COLO829 (cell line): Measurements from ENCODE around the gene FADS2.

ENCODE experiments used
- DNase-seq: peaks from one replicate; pipeline ENCODE4 v3.0.0; 2012; ENCODE audit warnings: low spot score

Gene FADS2

DNA sequence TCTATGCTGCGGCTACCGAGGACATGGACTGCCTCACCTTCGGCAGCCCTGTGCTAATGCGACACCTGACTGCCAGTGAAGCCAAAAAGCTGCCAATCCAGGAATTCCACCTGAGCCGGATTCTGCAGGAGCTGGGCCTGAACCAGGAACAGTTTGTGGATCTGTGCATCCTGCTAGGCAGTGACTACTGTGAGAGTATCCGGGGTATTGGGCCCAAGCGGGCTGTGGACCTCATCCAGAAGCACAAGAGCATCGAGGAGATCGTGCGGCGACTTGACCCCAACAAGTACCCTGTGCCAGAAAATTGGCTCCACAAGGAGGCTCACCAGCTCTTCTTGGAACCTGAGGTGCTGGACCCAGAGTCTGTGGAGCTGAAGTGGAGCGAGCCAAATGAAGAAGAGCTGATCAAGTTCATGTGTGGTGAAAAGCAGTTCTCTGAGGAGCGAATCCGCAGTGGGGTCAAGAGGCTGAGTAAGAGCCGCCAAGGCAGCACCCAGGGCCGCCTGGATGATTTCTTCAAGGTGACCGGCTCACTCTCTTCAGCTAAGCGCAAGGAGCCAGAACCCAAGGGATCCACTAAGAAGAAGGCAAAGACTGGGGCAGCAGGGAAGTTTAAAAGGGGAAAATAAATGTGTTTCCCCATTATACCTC is 32.1 kb upstream of the FADS2 start:
- no peak for DNase-seq

DNA sequence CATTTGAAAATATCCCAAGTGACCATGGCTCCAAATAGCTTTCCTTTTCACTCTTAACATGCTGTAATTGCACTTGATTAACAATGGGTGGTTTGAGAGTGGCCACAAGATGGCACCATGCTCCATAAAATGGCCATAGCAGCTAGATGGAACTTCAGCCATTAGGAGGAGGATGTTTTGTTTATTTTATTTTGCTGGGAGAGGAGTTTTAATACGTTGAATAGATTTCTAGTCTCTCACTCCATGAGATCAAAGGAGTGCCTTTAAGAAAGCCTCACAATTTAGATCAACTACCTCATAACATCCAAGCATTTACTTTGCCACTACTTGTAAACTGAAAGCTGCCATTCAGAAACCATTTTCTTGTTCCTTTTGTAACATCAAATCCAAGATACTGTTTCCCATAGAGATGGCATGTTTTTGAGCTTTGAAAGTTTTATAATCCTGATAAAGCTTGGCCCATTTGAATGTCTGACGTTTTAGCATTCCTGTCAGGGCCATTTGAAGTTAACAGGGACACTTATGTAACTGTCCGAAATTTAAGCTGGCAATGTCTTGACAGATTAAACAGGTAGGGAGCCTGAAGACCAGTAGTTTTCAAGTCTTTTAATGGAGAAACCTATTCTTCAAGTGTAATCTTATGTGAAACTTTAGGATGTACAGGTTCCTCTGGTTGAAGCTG is 30.7 kb upstream of the FADS2 start:
- peak; percentile 77 for DNase-seq

DNA sequence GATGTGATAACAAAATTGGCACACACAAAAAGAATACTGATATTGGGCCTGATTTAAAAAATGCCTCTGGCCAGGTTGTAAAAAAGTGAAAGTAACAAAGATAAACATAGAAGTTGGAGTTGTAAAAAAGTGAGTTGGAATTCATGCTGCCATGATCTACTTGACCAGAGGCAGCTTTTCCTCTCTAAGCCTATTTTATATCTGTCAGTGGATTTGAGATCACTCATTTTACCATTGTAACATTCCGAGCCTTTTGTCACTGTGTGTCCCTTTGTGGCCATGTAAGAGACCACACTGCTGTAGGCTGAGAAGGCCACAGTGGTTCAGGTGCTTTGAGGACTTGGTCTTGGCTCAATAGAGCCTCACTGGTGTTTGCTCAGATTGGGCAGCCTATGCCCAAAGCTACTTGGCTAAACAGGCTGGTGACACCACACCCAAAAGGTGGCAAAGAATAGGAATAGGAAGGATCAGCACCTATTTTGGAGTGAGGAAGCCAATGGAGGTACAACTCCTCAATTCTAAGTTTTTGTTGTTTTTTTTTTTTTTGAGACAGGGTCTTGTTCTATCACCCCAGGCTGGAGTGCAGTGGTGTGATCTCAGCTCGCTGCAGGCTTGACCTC is 28.3 kb upstream of the FADS2 start:
- no peak for DNase-seq

DNA sequence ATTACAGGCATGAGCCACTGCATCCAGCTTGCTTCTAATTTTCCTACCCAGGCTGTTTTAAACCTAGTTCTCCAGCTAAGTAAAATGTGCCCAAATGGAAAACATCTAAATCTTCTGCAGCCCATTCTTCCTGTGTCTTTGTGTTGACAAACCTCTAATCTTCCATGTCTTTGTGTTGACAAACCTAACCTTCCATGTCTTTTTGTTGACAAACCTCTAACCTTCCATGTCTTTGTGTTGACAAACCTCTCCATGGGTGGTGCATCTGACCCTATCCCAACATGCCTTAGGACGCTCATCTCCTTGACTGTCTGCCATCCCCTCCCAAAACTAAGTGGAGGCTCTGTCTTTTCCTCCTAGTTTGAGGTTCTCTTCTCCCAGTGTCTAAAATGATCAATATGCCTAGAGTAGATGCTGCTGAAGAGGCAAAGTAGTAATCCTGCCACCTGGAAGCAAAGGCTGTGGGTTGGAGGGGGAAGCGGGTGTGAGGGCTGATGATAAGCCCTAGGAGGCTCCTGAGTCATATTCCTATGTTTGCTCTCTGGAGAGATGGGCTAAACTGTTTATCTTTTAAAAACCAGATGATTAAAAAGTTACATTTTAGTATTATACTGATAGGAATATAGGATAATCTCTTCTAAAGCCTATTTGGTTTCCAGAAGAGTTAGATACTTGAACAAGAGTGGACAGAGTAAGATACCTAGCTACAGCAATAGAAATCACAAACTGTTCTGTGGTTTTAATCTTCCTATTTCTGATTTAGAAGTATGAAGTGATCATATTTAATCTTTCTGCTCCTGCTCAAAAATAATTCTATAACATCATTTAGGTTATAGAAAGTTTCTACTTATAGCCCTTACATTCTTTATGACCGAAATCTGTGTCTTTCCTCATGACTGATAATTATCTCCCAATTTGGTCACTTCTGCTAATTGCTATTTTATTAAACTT is 27.5 kb upstream of the FADS2 start:
- DNase-seq: no peak

DNA sequence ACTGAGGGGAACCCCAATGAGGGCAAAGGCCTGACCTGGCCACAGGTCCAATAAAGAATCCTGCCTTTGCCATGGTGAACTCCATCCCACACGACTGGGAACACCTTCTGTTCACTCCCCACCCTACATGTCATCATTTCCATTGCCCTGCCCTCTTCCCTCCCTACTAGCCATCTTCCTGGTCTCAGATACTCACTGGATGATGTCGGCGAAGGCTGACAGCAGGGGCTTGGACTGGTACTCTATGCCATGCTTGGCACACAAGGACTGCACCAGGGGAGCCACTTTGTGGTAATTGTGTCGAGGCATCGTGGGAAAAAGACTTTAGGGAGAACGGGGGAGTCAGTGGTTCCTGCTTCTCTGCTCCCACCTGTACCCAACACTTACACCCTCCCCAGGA is 25.5 kb upstream of the FADS2 start:
- no peak for DNase-seq

DNA sequence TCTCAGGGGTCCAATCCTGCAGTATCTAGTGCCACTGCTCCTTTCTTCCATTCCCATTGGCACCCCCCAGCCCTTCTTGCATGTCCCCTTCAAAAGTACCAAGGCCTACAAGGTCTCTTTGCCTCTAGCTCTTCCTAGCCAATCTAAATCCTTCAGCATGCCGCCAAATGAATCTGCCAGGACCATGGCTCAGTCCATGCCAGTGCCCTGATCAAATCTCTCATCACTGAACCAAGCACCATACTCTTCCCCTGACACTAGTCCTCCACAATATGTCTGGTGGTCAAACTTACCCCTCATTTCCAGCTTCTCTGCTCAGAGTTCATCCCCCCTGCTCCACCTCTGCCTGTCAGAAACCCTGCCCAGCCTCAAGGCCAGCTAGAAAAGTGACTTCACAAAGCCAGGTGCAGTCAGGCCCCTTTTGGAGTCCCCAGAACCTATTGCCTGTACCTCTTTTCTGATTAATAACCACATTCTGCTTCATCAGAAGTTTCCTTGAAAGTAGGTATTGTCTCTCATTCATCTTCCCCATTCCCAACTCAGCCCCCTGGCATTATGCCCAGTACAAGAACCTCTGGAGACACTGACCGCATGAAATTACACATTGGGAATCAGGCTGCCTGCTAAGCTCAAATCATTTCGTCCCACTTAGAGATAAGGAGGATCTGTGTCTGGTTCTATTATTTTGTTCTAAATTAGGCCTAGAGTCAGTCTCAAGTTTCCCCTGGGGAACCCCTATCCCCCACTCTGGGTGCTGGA is 24.0 kb upstream of the FADS2 start:
- DNase-seq: peak; percentile 91

DNA sequence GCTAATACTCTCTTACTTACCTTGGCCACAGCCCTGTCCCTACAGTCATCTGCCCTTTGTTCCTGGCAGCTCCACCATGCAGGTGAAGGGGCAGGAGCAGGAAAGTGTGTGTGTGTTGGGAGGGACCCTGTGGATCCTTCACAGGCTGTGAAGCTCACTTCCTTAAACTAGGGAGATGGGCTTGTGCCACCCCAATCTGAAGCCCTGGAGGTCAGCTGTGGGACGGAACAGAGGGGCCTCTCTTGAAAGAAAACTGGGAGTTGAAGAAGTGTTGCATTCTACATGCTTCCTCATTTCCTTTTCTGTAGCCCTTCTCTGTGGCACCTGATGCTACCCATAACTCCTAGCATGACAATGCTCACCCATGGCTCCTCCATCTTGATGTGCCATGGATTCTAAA is 23.0 kb upstream of the FADS2 start:
- DNase-seq: no peak

DNA sequence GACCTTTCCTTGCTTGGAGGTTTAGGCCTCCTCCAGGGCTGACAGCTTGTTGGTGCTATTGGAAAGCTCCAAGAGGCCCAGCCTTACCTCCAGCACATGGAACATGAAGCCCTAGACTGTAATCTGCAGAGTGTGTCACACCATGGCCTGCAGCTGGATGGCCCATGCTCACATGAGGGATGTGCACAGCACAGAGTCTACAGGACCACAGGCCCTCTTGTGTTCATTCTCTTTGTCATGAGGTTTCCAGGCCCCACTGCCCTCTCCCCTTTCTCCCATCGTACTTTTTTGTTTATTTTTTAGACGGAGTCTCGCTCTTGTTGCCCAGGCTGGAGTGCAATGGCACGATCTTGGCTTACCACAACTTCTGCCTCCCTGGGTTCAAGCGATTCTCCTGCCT is 21.3 kb upstream of the FADS2 start:
- no peak for DNase-seq

DNA sequence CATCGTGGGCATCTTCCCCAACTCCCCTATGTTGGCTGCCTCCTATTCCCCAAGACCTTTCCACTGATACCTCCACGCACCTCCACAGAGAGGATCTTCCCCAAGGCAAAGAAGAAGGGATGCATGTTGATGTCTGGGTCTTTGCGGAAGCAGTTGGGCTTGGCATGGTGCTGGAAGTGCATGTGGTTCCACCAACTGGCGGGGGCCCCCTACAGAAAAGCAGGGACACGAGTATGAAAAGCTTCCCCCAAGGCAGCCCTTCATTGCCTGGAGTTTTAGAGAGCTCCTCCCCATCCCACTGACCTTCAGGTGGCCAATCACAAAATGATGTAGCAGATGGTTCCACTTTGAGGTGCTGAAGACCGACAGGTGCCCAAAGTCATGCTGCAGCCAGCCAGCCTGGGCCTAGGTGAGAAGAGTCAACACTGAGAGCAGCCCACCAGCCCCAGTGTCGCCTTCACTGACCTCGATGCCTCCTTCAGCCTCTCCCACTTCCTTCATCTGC is 17.4 kb upstream of the FADS2 start:
- no peak for DNase-seq

DNA sequence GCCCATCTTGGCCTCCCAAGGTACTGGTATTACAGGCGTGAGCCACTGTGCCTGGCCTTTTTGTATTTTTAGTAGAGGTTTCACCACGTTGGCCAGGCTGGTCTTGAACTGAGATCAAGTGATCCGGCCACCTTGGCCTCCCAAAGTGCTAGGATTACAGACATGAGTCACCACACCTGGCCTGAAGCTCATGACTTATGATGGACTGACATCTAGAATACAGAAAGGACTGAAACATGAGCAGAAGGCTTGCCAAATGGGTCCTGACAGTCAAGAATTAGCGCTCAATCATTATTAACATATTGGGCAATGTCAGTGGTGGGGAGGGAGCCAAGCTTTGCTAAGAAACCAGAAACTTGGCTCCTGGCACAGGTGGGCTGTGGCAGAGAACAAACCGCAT is 16.3 kb upstream of the FADS2 start:
- no peak for DNase-seq

DNA sequence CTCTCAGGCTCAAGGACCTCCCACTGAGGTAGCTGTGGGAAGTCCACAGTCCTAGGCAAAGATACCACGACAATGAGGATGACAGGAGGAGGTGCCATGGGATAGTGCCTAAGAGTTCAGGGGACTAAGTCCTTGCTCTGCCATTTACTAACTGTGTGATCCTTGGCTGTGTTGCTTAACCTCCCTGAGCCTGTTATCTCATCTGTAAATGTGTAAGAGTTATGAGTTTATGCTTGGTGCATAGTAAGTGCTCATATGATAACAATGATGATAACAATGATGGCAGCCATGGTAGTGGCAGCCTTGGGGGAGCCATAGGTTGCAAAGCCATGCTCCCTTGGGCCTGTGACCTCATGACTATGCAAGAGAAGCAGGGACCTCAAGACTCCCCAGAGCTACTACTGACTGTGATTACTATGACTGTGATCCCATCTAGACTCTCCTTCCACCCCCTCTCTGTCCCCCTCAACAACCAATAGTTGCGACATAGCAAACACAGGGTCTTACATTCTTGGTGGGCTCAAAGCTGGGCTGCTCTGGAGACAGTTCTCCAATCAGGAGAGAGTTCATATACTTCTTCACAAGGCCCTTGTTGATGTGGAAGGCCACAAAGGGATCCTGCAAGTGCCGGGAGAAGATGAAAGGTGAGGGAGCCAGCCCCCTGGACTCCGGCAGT is 15.2 kb upstream of the FADS2 start:
- DNase-seq: no peak

DNA sequence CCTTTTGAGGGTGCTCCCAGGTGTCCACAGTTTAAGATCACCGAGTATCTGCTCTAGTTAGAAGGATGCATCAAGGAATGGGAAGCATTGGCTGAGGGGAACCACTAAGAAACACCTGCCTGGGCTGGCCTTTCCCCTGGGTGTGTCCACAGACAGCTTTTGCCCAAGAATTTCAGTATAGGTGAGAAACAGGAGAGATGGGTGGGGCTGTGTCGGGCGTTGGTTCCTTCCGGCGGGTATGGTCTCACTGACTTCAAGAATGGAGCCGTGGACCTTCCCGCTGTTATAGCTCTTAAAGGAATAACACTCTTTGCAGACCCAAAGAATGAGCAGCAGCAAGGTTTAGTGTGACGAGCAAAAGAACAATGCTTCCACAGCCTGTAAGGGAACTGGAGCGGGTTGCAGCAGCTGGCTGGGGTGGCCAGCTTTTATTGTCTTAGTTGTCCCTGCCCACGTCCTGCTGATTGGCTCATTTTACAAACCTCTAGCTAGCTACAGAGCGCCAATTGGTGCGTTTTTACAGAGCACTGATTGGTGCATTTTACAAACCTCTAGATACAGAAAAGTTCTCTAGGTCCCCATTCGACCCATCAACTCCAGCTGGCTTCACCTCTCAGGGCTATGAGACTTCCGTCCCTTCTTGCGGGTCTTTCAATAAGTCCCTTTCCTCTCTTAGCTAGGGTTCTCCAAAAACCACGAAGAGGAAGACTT is 13.7 kb upstream of the FADS2 start:
- no peak for DNase-seq

DNA sequence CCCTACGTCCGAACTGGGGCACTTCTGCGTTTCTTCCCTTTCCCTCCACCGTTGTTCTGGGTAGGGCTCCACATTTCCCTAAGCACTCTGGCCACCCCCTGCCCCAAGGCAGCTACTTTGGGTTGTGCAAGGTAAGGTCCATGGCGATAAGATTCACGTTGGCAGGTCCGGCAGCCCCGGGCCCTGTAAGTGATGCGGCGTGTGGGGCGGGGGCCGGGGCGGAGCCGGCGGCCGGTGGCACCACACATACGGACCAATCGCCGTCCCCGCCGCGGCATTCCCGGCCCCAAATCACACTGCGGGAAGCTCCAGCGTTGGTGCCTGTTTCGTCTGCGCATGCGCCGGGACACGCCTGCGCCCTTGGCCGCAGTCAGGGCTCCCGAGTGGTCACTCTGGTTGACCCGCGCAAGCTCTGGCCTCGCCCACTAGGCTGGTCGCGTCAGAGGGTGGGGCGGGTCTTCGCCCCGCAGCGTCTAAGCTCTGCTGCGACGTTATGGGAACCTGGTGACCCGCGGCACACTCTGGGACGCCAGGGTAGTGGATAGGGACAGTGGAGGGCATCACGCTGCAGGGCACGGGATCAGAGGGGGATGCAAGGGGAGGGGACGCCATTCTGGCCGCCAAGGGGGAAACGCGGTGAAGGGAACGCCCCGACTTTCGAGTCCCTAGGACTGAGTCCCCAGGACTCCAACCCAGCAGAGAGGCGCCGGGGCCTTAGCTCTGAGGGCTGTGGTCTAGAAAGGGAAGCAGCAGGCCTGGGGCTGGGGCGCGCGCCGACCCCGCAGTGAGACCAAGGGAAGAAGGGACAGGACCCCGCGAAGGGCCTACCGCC is 12.9 kb upstream of the FADS2 start:
- DNase-seq: peak; percentile 98

DNA sequence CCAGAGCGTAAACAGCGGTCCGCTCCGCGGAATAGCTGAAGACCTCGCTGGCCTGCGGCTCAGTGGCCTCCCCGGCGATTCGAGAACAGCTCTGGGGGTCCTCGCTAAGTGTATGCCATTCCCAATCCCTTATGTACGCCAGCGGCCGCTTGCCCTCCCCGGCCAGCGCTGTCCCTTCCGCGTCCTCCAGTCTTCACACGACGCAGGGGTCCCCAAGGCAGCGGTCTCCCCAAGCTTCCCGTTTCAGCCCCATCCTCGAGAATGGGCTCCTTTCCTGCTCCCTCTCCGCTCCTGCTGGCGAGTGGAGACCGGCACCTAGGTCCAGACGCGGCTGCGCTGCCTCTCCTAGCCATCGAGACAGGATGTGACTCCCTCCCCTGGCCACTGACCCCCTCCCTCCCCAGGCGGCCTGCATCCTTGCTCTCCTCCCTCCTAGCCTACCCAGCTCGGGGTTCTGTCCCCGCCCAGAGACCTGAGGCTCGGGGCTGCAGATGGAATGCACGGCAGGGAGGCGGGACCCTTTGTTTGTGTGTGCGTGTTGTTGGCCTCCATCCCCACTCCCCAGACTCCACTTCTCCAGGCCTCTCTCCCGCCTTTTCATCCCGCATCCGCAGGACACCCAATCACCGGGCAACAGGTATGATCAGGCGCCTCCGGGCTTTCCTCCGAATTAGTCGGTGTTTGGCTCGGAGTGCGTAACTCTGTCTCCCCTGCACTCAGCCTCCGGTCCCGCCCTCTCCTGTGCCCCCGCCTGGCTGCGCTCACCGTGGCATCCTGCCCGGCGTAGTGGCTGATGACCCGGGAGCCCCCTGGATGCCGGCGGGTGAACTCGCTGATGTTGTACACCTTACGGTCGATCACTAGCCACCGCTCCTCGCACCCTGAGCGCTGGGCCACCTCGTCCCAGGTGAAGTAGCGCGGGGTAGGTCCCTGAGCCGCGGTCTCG is 12.0 kb upstream of the FADS2 start:
- DNase-seq: peak; percentile 63

DNA sequence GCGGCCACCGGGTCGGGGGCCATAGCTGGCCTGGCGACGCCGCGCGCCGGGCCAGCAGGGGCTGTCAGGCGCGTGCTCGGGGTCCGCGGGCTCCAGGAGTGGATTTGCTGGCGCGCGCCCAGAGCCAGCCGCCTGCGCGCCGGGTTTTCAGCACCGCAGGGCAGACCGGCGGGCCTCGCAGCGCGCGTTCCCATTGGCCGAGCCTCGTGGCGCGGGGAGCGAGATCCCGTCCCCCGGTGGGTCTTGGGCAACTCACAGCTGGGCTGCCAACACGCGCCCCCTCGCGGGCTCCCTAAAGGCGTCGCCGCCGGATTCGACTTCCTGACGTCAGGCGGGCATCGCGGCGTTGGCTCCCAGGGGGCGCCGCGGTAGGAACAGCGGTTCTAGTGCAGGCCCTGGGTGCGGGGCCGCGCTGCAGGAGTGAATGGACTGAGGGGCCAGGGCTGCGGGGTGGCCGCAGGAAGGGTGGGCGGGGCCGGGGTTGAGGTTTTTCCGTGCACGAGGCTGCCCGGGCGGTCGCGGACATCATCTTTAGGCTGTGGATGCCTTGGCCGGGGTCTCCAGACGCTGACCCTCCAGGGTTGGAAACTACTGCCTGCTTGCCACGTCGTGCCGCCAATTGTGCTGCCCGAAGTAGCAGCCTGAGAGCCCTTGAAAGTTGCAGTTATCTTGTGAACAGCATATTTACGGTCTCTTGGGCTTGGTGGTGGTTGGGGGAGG is 11.2 kb upstream of the FADS2 start, which contains the start of gene FADS1:
TSS of gene FADS1 (minus strand) at position 268 of the 720 bp plus-strand sequence. CDS start at position 194, 74 bp downstream.
- DNase-seq: peak; percentile 85

DNA sequence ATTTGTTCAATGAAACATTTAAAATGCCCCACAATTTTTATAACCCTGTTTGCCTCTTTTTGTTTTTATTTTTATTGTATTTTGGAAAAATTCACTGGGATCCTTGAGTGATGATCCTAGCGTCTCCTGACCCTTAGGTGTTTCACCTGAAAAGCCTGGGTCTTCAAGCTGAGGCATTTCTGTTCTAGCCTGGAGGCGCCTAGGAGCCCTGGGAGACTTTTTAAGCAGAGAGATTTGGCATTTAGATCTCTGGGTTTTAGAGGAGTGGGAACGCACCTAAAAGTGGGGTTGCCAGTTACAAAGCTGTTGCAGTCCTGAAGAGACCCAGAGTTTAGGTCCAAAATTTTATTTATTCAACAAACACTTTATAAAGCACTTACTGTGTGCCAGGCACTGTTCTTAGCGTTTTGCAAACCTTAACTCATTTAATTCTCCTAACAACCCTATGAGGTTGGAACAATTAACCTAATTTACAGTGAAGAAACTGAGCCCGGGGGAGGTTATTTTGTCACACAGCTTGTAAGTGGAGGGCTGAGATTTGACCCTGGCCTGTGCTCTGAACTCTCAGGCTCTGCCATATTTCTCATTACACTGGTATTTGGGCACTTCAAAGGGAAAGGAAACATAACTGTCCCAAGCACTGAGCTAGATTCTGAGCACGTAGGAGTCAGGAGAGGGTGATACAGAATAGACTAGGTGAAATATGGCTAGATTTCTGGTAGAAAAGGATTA is 10.5 kb upstream of the FADS2 start:
- no peak for DNase-seq

DNA sequence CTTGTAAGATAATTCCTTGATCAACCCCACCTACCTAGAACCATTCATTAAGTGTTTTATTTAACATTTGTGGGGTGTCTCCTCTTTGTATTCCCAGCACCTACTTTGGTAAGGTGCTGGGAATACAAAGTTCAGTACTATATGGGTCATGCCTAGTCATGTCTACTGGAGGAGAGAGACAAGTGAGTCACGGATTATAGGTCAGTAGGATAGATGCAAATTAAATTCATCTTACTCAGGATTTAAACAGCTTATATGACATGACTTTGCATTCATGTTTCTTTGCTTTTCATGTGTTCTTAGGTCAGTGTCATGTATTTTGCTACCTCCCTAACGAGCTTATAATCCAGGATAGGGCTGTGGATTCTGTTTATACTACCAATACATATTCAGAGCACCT is 7.9 kb upstream of the FADS2 start:
- no peak for DNase-seq
